AG04449 (cell line): ENCODE results near the gene GZMM.

ENCODE experiments used
- CTCF ChIA-PET: fragments of 350-600 bp; formaldehyde crosslinking; extraction: SDS; loops from one replicate; lab custom pipeline; 2021; ENCODE audit warnings: antibody characterized with exemption; lab: Yijun Ruan, JAX
- POLR2A ChIA-PET: fragments of 400-600, 350-600 bp; formaldehyde crosslinking; extraction: SDS; loops from one replicate; lab custom pipeline; 2020; ENCODE audit warnings: antibody characterized with exemption, inconsistent platforms; lab: Yijun Ruan, JAX
- DNase-seq: peaks from one replicate; pipeline ENCODE4 v3.0.0-alpha.2; 2010; ENCODE audit warnings: low read depth, low spot score
- H3K4me3 ChIP-seq: 2 replicates; pipeline ENCODE4 v1.5.1; 2011; ENCODE audit warnings: low read depth, mild to moderate bottlenecking, control low read depth, low read length
- TF ChIP-seq, protein P1 (sequence below): IDR thresholded peaks from one replicate; pipeline ENCODE4 v1.5.1; 2011; ENCODE audit warnings: mild to moderate bottlenecking, moderate library complexity, low read length, control low read depth, inconsistent platforms; ENCODE audit not compliant: insufficient read depth; ENCODE audit errors: missing control alignments

GZMM gene

DNA sequence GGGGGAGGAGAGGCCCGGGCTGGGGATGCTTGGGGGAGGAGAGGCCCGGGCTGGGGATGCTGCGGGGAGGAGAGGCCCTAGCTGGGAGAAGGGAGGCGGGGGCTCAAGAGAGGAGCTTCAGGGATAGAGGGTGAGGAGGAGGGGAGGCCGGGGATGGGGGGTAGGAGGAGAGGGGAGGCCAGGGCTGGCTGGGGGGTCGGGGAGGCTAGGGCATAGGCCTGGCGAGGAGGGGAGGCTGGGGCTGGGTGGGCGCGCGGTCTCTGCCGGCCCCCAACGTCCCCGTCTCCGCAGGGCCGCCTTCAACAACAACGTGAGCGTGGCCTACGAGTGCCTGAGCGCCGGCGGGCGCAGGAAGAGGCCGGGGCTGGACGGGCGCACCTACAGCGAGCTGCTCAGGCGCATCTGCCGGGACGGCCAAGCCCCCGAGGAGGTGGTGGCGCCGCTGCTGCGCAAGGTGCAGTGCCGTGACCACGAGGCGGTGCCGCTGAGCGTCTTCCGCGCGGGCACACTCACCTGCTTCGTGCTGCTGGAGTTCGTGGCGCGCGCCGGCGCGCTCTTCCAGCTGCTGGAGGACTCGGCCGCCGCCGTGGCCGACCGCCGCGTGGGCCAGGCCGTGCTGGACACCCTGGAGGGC, 25.1 kb upstream of the GZMM start:
- TF ChIP-seq, protein P1, sequence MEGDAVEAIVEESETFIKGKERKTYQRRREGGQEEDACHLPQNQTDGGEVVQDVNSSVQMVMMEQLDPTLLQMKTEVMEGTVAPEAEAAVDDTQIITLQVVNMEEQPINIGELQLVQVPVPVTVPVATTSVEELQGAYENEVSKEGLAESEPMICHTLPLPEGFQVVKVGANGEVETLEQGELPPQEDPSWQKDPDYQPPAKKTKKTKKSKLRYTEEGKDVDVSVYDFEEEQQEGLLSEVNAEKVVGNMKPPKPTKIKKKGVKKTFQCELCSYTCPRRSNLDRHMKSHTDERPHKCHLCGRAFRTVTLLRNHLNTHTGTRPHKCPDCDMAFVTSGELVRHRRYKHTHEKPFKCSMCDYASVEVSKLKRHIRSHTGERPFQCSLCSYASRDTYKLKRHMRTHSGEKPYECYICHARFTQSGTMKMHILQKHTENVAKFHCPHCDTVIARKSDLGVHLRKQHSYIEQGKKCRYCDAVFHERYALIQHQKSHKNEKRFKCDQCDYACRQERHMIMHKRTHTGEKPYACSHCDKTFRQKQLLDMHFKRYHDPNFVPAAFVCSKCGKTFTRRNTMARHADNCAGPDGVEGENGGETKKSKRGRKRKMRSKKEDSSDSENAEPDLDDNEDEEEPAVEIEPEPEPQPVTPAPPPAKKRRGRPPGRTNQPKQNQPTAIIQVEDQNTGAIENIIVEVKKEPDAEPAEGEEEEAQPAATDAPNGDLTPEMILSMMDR: peak; percentile 10
- ChIA-PET POLR2A (interaction anchor here (0.6 kb wide), 1 partner anchor 12 kb away, joined by 3 read pairs; the partner anchor contains the start of gene CDC34), CTCF (interaction anchor here (1.2 to 5.5 kb wide), 2 partner anchors 9 to 12 kb away, joined by 4 to 63 read pairs; partner anchors contain the start of gene TPGS1)
- no peak for DNase-seq
- H3K4me3 ChIP-seq: no peak overlapping the region

DNA sequence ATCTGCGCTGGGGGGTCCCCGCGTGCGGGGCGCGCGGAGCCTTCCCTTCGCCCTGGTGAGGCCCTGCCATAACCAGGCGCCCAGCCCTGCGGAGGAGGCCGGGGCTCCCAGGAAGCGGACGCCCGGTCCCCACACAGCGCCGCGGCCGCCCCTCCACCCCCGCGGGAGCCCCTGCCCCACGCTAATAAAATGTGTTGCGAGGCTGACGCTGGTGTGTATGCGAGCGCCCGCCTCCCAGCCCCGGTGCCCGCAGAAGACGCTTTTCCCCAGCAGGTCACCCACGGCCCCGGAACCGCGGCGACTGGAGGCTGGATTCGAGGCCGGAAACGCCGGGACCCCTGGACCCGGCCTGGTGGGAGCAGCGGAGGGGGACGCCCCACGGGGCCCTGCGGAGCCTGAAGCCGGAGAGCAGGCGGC, 24.4 kb upstream of the GZMM start:
- TF ChIP-seq, protein P1: no peak
- ChIA-PET POLR2A (no interaction called here), CTCF (interaction anchor here (5.5 kb wide), 1 partner anchor 9 kb away, joined by 63 read pairs; no protein-coding TSS in a partner anchor)
- H3K4me3 ChIP-seq: no peak overlapping the region
- DNase-seq: no peak

DNA sequence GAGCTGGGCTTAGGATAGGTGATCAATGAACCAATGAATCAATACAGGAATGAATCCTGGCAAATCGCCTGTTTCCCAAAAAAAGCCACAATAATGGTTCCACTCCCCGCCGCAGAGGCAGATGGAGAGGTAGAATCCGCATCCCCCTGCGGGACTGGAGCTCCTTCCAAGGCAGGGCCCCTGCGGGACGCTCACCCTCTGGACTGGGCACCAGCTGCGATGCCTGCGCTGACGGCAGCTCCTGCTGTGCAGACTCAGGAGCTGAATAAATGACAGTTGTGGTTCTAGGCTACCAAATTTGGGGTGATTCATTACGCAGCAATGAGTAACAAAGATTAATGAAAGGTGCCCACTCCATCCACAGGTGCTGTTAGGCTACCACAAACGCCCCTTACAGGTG, 21.1 kb upstream of the GZMM start:
- DNase-seq: no peak
- TF ChIP-seq, protein P1: no peak
- POLR2A ChIA-PET: no interaction called here
- CTCF ChIA-PET: interaction anchor here (1.6 to 5.5 kb wide), 3 partner anchors 8 to 16 kb away, joined by 3 to 63 read pairs (median 10); partner anchors contain the start of genes CDC34 and TPGS1
- H3K4me3 ChIP-seq: no peak overlapping the region

DNA sequence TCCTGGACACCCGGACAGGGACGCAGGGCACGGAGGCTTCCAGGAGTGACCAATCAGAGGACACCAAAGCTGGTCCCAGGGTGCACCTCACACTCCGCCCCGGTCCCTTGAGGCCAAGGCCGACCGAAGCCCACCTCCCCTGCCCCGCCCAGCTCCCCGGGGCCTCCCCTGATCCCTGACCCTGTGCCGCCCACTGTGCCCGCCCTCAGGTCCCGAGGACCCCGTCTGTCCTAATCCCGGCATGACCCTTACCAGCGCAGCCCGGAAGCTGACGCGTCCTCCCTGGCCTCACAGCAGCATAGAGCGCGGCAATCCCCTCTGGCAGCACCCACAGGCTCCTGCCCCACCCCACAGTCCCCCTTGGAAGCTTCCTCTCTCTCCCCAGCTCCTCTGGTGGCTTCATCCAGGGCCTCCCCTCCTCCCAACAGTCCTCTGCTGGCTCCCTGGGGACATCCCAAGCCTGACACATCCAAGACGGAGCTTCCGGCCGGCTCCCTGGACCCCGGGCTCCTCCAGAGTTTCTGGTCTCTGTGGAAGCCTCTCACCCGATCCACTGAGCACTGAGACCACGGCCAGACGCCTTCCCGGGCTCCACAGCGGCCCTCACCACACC, 19.7 kb upstream of the GZMM start:
- CTCF ChIA-PET: interaction anchor here (1.3 to 10.3 kb wide), 2 partner anchors 13 to 18 kb away, joined by 5 to 113 read pairs; no protein-coding TSS in a partner anchor
- POLR2A ChIA-PET: no interaction called here
- TF ChIP-seq, protein P1: no peak
- no peak overlapping the region for H3K4me3 ChIP-seq
- no peak for DNase-seq

DNA sequence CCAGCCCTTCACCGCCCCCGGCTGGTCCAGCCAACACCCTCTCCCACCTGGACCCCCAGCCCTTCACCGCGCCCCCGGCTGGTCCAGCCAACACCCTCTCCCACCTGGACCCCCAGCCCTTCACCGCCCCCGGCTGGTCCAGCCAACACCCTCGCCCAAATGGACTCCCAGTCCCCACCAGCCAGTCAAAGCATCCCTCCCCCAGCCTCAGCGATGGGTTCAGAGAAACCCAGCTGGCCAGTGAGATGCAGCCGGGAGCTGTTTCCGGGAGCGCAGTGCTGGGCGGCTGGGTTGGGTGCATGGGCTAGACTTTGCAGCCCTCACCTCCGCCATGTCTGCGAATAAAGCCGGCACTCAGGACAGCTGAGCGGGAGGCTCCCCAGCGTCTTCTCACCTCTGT, 18.8 kb upstream of the GZMM start:
- CTCF ChIA-PET: interaction anchor here (1.2 to 10.3 kb wide), 3 partner anchors 14 to 19 kb away, joined by 3 to 113 read pairs (median 5); no protein-coding TSS in a partner anchor
- POLR2A ChIA-PET: no interaction called here
- no peak for DNase-seq
- no peak overlapping the region for H3K4me3 ChIP-seq
- TF ChIP-seq, protein P1: no peak

DNA sequence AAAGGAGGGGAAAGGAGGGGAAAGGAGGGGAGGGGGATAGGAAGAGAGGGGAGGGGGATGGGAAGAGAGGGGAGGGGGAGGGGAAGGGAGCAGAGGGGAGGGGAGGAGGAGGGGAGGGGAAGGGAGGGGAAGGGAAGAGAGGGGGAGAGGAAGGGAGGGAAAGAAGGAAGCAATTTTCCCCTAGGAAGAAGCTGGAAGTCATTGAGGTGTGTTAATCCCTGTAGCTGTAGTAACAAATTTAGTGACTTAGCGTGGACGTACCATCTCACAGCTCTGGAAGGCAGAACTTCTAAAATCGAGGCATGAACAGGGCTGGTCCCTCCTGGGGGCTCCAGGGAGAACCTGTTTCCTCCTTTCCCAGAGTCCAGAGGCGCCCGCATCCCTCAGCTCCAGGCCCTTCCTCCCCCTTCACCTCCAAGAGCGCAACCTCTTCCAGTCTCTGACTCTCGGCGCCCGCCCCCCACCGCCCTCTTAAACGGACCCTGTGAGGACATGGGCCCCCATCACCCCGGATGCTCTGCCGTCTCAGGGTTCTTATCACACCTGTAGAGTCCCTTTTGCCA, 17.9 kb upstream of the GZMM start:
- DNase-seq: no peak
- no peak overlapping the region for H3K4me3 ChIP-seq
- POLR2A ChIA-PET: no interaction called here
- CTCF ChIA-PET: interaction anchor here (1.2 to 10.3 kb wide), 2 partner anchors 15 to 19 kb away, joined by 3 to 113 read pairs; no protein-coding TSS in a partner anchor
- TF ChIP-seq, protein P1: no peak
